Thoracic aorta (tissue), 2 donors: ENCODE results near the gene IP6K1. TPM values are rescaled to one million over a fixed set of nuclear protein-coding genes. Genes with fewer than 3 reads are reported as not detected.
A peak's percentile ranks its signal among the peaks of the same experiment; 100 is the strongest.

ENCODE experiments used
- ATAC-seq: fragments of 150-250 bp; one replicate; pipeline ENCODE4 v1.8.0; 2017; ENCODE audit warnings: low read depth; ENCODE audit not compliant: insufficient number of reproducible peaks, low FRiP score
- DNase-seq: peaks from one replicate; pipeline ENCODE4 v3.0.0-alpha.2; 2020; ENCODE audit warnings: low spot score
- H3K27ac ChIP-seq, 2 donors: fragments of 200-600 bp; sonication (generic); 1 replicate in 1 of 2; 2 replicates in 1 of 2; pipeline ENCODE4 v1.5.1; 2016; ENCODE audit warnings: mild to moderate bottlenecking in 2 of 2, moderate library complexity in 2 of 2
- H3K27me3 ChIP-seq: fragments of 200-600 bp; sonication (generic); replicated peaks from 2 replicates; pipeline ENCODE4 v1.6.0; 2016; ENCODE audit warnings: mild to moderate bottlenecking; ENCODE audit not compliant: insufficient read depth
- H3K36me3 ChIP-seq: fragments of 200-600 bp; sonication (generic); one replicate; pipeline ENCODE4 v1.5.1; 2016
- H3K4me1 ChIP-seq, 2 donors: fragments of 200-600 bp; sonication (generic); 1 replicate in 1 of 2; 2 replicates in 1 of 2; pipeline versions ENCODE4 v1.5.1 to v1.6.0; 2016; ENCODE audit warnings: low read depth in 2 of 2, mild to moderate bottlenecking in 1 of 2; ENCODE audit not compliant: control insufficient read depth in 1 of 2
- H3K4me3 ChIP-seq: fragments of 200-600 bp; sonication (generic); 2 replicates; pipeline ENCODE4 v1.5.1; 2016; ENCODE audit warnings: mild to moderate bottlenecking
- H3K9me3 ChIP-seq: fragments of 200-600 bp; sonication (generic); 2 replicates; pipeline ENCODE4 v1.5.1; 2016
- CTCF ChIP-seq: fragments of 200-600 bp; sonication (generic); IDR thresholded peaks from one replicate; pipeline ENCODE4 v1.5.1; 2019; ENCODE audit warnings: antibody characterized with exemption
- total RNA-seq, 2 donors: library from RNA; depleted of rRNA; stranded (reverse); fragments of >200 nt; gene quantifications; one replicate each; pipeline versions ENCODE4 v1.1.0 to v1.2.3, GENCODE V29; 2016

Gene IP6K1
- total RNA-seq, 2 donors from 2014 or later, result 56.6 to 69.0 TPM

- Histone ChIP-seq H3K27me3 (no peaks in the 10 kb centered on the region), H3K9me3 (no peaks in the 10 kb centered on the region), H3K27ac (no peak overlapping the region), H3K4me3 (no peak overlapping the region), H3K4me1 (no peaks in the 10 kb centered on the region), H3K36me3 (peaks cover 69% of the 10 kb centered on the region)
- TF ChIP-seq CTCF, result no peak
- ATAC-seq (no peak), DNase-seq (no peak)
Observed at GRCh38 chr3:49680493-49681231, 105.7 kb downstream of the IP6K1 start.

GRCh38 chr3:49675912-49676311 is 110.4 kb downstream of the IP6K1 start:
- TF ChIP-seq CTCF, result no peak
- Histone ChIP-seq H3K9me3 (no peaks in the 10 kb centered on the region), H3K36me3 (peaks cover 47% of the 10 kb centered on the region), H3K27me3 (no peaks in the 10 kb centered on the region), H3K27ac (no peak overlapping the region), H3K4me3 (no peak overlapping the region), H3K4me1 (peaks cover 11 to 16% of the 10 kb centered on the region in 2 donors)
- DNase-seq (no peak), ATAC-seq (no peak)

GRCh38 chr3:49674497-49674983 is 111.8 kb downstream of the IP6K1 start:
- Histone ChIP-seq H3K36me3 (peaks cover 33% of the 10 kb centered on the region), H3K27ac (peak overlapping the region; percentile 91 to 94), H3K4me3 (peak overlapping the region; percentile 80), H3K9me3 (no peaks in the 10 kb centered on the region), H3K4me1 (peaks cover 11 to 16% of the 10 kb centered on the region in 2 donors), H3K27me3 (no peaks in the 10 kb centered on the region)
- DNase-seq, result no peak
- peak; percentile 19 for ATAC-seq
- no peak for TF ChIP-seq CTCF

Other genes starting within 250 kb of the IP6K1 start
- gene BSN, start 232.1 kb downstream of the IP6K1 start, total RNA-seq, result under 1 TPM; 0.27 to 0.35 TPM
- gene APEH, start 112.2 kb downstream of the IP6K1 start, total RNA-seq, result 100 to 1,000 TPM in 1 of 2 donors, 10 to 100 TPM in 1; 57.6 to 108 TPM
- 1 to 10 TPM; 8.3 to 9.2 TPM for gene MST1, start 97.1 kb downstream of the IP6K1 start, total RNA-seq
- 10 to 100 TPM; 28.3 to 29.4 TPM for gene RNF123, start 97.0 kb downstream of the IP6K1 start, total RNA-seq
- 1 to 10 TPM; 3.0 to 5.8 TPM for gene AMIGO3, start 66.9 kb downstream of the IP6K1 start, total RNA-seq
- gene GMPPB, start 62.6 kb downstream of the IP6K1 start, total RNA-seq, result 10 to 100 TPM; 30.5 to 43.1 TPM
- gene CDHR4, start 13.3 kb upstream of the IP6K1 start, total RNA-seq, result under 1 TPM in 1 of 2 donors, not detected in 1; 0.68 TPM
- gene INKA1, start 16.7 kb upstream of the IP6K1 start, total RNA-seq, result 1 to 10 TPM; 6.4 to 9.2 TPM
- 100 to 1,000 TPM in 1 of 2 donors, 10 to 100 TPM in 1; 74.1 to 119 TPM for gene UBA7, start 27.4 kb upstream of the IP6K1 start, total RNA-seq
- 1 to 10 TPM; 2.3 to 3.2 TPM for gene TRAIP, start 70.0 kb upstream of the IP6K1 start, total RNA-seq
- not detected for gene CAMKV, start 83.4 kb upstream of the IP6K1 start, total RNA-seq
- gene MST1R, start 117.3 kb upstream of the IP6K1 start, total RNA-seq, result 1 to 10 TPM; 3.7 to 7.7 TPM
- gene MON1A, start 143.3 kb upstream of the IP6K1 start, total RNA-seq, result 10 to 100 TPM; 17.4 to 23.4 TPM
- 100 to 1,000 TPM in 1 of 2 donors, 10 to 100 TPM in 1; 99.6 to 181 TPM for gene RBM6, start 153.6 kb upstream of the IP6K1 start, total RNA-seq